Measurements from ENCODE around the gene NRGN.

The NRGN gene

GRCh38 chr11:124742555-124742954 lies 2.8 kb downstream of the NRGN start:
- no peak for FAIRE-seq

- FAIRE-seq = no peak
Observed at GRCh38 chr11:124743050-124743449, 3.3 kb downstream of the NRGN start.

GRCh38 chr11:124745270-124745834 lies 5.6 kb downstream of the NRGN start:
- no peak for FAIRE-seq

- no peak for FAIRE-seq
Observed at GRCh38 chr11:124745835-124746620, 6.3 kb downstream of the NRGN start.

- FAIRE-seq = no peak
Observed at GRCh38 chr11:124746621-124747243, 7.0 kb downstream of the NRGN start.

- FAIRE-seq = no peak
Observed at GRCh38 chr11:124747406-124748099, 7.8 kb downstream of the NRGN start.

- no peak for FAIRE-seq
Observed at GRCh38 chr11:124748100-124748418, 8.3 kb downstream of the NRGN start.

GRCh38 chr11:124748481-124749343 lies 9.0 kb downstream of the NRGN start:
- no peak for FAIRE-seq

GRCh38 chr11:124749912-124750311 lies 10.2 kb downstream of the NRGN start:
- no peak for FAIRE-seq

- FAIRE-seq = no peak
Observed at GRCh38 chr11:124751391-124751740, 11.6 kb downstream of the NRGN start.

GRCh38 chr11:124751741-124752470 lies 12.2 kb downstream of the NRGN start, which contains the start of gene VSIG2:
VSIG2 (minus strand) TSS chr11:124752255; CDS start chr11:124752137, 118 bp downstream.
- FAIRE-seq = no peak

GRCh38 chr11:124752471-124753102 lies 12.8 kb downstream of the NRGN start:
- no peak for FAIRE-seq

- FAIRE-seq = no peak
Observed at GRCh38 chr11:124753205-124753604, 13.5 kb downstream of the NRGN start.

- no peak for FAIRE-seq
Observed at GRCh38 chr11:124753624-124754023, 13.9 kb downstream of the NRGN start.

- FAIRE-seq = no peak
Observed at GRCh38 chr11:124754309-124754708, 14.6 kb downstream of the NRGN start.

- FAIRE-seq = no peak
Observed at GRCh38 chr11:124754710-124755109, 15.0 kb downstream of the NRGN start.

- FAIRE-seq = no peak
Observed at GRCh38 chr11:124756033-124756752, 16.5 kb downstream of the NRGN start.

- FAIRE-seq = no peak
Observed at GRCh38 chr11:124756753-124757227, 17.0 kb downstream of the NRGN start.

- no peak for FAIRE-seq
Observed at GRCh38 chr11:124757320-124757719, 17.6 kb downstream of the NRGN start.
